Activated gamma-delta T cell treated with anti-CD3 and anti-CD28 coated beads, Interleukin-2, amount 50 U/mL, for 16 hours (primary cell): ENCODE measurements around the gene TOX4.

Source experiments
- DNase-seq: peaks from one replicate; pipeline ENCODE4 v3.0.0-alpha.2; 2020; ENCODE audit warnings: low read depth

TOX4 gene

DNA sequence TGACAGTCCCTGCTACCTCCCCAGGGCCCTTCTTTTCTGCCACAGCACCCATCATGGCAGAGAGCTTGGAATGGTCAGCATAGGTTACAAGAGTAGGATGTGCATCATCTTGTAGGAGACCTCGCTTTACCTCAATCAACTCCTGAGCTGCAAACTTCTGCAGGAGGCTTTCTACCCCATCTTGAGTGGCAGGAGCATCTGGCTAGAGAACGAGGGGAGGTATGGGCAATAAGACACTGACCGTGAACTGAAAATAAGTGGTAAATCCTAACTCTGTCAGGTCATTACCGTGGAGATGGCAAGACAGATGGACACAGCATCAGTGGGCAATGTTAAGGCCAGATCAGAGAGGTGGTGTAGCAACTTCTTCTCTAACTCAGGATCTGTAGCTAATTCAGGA, 26.4 kb downstream of the TOX4 start:
- DNase-seq: no peak

DNA sequence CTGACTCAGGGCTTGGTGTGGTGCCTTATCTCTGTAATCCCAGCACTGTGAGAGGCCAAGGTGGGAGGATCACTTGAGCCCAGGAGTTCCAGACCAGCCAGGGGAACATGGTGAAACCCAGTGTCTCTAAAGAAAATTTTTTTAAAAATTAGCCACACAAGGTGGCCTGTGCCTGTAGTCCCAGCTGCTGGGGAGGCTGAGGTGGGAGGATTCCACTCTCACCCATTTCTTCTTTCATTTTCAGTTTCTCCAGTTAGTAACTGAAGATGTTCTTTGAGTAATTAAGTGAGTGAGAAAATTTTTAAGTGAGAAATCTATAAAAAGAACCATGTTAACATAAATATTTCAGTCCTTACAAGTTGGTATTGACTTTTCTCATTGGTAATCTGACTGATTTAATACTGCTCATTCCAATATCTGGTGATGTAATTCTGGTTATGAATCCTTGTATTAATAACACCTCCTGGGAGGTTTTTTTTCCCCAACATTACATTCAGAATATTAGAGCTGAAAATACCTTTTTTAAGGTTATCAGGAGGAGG, 28.1 kb downstream of the TOX4 start:
- DNase-seq: no peak

DNA sequence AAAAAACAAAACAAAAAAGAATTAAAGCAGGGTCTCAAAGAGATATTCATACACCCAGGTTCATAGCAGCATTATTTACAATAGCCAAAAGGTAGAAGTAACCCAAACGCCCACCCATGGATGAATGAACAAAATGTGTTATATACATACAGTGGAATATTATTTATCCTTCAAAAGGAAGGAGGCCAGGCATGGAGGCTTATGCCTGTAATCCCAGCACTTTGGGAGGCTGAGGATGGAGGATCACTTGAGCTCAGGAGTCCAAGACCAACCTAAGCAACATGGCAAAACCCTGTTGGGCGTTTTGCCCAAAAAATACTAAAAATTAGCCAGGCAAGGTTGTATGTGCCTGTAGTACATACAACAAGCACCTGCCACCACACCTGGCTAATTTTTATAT, 29.6 kb downstream of the TOX4 start:
- no peak for DNase-seq

DNA sequence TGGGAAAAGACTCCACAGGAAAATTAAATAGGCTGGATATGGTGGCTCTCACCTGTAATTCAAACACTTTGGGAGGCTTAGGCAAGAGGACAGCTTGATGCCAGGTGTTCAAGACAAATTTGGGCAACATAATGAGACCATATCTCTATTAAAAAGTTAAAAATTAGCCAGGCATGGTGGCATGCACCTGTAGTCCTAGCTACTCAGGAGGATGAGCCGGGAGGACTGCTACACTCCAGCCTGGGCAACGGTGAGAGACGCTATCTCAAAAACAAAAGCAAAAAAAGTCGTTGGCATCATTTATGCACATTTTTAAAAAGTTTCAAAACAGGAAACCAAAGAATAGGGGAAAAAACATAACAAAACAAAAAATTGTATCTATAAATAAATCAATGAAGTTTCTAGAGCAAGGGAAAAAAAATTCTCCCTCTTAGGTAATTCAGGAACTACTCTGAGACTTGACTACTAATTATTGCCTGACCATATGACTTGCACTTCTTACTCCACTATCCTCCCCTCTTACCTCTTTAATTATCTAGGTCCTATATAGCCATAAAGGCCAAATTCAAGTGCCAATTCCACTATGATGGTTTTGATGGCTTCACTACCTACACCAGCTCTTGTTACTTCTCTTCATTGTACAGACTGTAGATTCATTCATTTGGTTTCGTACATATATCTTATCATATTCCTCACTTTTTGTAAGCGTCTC, 32.6 kb downstream of the TOX4 start:
- no peak for DNase-seq

DNA sequence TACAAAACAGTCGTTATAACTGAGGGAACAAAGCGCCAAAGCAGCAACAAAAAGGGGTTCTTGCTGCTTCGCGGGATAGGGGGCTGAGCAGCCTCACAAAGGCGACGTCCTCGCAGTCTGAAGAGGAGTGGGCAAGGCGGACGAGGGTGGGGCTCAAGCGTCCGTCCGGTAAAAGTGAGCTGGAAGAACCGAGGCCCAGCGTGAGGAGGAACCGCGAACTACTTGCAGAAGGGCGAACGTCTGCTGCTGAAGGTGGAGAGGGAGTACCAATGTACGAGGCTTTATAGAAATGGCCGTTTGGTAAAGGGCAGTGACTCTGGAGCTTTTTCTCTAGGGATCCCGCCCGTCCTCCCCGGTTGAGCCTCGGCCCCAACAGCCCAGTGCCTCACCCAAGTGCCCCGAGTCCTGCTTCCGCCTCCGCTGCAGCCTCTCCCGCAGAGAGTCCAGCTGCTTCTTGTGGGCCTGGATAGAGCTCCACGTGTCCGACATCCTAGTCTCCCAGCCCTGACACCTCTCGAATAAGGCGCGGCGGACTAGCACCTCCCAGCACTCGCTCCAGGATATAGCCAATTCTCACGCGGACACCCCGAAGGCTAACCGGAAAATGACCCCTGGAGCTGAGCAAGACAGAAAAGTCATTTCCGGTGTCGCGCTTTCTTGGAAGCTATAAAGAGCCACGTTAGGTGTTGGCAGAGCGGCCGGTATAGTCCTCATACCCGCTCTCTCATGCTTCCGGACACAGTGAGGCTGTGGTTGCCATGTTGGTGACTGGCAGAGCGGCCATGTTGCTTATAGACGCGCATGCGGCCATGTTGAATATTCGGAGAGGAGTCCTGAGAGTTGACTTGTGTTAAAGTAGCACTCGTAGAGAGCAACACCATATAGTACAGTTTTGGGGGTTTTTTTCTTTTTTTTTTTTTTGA, 34.0 kb downstream of the TOX4 start, which contains the start of gene METTL3:
Gene METTL3, minus strand, starts transcription at position 606 of the 923 bp plus-strand sequence. Its CDS starts 117 bp downstream, at position 489.
- DNase-seq: peak; percentile 89

DNA sequence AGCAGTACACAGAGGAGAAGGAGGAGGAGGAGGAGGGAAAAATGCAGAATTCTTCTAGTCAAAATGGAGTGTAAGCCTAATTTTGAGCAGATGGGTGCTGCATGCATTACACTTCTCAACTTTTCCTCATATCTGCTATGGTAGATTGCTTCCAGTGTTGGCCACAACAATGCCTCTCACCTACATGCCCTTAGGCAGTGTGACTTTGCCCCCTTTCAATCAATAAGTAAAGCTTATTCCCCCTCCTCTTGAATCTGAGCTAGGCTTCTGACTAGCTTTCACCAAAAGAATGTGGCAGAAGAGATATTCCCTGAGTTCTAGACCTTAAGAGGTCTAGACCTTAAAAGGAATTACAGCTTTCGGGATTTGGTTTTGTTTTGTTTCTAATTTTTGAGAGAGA, 37.3 kb downstream of the TOX4 start:
- DNase-seq: no peak

DNA sequence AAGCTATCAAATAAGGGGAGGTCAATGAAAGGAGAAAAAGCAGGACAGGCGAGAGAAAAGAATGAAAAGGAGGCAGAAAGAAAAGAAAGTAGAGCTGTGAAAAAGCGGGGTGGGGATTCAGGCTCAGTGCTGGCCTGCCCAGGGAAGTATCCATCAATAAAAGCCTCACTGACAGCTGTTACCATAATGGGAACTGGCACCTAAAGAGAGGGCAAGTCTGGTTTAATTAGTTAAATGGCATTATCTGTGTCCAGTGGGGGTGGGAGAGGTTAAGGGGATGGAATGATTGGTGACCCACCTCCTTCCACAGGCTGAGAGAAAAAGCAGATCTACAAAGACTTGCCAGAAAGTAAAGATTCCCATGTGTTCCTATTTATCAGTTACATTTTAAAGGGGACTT, 41.7 kb downstream of the TOX4 start:
- no peak for DNase-seq

DNA sequence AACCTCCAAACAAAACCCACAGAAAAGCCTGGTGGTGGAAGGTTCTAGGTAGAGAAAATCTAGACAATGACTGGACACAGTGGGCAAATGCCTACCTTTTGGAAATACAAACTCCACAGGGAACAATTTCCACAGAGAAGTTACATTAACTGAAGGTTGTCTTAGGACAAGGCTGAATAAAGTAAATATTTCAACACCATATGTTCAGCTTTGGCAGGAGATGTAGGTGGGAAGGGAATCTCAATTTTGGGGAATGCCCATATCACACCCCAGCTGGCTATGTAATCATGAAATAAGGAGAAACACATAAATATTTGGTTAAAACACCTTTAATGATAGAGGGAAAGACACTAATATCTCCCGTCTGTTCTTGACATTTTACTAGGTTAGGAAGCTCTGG, 43.8 kb downstream of the TOX4 start:
- no peak for DNase-seq

DNA sequence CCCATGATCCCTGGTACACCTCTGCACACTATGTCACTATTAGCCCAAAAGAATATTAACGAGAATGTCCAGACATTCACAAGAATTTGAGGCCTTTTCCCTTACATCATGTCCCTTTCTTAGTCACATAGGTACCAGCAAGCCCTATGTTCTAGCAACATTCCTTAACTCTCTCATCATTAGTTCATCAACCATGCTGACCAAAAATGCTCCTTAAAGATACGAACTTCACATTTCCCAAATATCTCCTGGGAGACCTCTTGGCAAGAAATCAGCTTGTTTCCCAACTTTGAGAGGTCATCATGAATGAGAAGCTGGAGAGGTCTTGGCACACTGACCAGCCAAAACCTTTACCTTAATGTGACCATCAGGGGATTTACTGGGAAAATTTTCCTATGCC, 44.5 kb downstream of the TOX4 start:
- DNase-seq: no peak

DNA sequence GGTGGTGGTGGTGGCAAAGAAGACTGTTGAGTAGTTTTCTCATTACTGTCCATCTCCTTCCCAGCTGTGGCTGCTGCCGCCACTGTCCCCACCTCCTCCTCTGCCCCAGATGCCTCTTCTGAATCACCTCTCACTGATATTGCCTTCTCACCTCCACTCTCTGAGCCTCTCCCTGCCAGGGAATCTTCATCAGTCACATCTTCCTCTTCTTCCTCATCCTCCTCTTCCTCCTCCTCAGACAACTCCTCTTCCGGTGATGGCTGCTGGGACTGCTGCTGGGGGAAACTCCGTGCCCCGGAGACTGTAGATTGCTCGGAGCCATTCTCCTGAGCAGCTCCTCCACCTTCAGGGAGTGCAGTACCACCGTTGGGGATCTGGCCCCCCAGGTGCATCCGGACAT, 46.2 kb downstream of the TOX4 start:
- no peak for DNase-seq

DNA sequence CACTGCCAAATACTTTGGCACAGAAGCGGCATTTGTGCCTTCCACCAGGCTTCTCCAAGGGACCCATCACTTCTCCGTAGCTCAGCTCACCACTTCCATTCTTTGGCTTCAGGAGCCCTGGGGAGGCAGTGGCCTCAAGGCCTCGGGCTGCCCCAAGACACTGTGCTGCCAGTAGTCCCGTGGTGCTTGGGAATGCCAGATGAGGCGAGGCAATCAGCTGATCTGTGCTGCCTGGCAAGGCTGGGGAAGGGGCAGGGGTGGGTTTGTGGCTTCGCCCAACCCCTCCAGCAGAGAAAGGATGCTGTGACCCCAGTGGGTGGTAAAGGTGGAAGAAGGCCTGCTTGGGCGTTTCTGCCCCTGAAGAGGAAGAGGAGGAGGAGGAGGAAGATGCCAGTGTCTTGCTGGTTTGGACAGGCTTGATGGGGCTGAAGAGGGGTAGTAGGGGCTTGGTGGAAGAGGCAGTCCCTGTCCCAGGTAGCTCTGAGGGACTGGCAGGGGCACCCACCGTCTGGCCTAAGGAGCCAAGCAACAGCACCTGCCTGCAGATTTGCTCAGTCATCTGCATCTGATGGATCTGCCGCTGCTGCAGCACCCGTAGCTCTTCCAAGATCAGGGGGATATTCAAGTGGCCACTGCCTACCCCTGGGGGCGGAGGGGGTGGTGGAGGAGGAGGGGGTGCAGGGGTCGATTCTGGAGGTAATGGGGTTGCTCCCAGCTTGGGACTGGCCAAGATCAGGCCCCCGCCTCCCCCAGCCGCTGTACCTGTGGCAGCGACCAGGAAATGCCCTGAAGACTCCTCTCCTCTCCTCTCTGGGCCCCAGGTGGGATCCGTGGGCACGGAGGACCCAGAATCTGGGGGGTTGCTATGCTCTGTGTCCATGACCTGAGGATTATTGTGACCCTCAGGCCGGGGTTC, 47.8 kb downstream of the TOX4 start:
- no peak for DNase-seq

DNA sequence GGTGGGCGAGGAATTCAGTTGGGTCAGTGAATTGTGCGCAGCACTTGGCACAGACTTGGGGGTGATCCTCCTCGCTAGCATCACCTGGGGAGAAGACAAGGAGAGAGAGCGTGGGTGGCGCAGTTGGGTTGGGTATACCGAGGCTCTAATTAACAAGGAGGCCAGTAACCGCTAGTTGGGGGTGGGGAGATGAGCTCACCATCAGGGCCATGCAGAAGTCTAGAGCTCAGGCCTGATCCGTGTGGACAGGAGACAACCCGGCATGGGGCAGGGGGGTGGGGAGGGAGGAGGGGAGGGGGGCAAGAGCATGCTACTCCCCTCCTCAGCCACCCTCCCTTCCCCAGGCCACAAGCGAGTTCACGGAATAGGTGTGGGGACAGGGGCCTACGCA, 48.6 kb downstream of the TOX4 start:
- DNase-seq: no peak

DNA sequence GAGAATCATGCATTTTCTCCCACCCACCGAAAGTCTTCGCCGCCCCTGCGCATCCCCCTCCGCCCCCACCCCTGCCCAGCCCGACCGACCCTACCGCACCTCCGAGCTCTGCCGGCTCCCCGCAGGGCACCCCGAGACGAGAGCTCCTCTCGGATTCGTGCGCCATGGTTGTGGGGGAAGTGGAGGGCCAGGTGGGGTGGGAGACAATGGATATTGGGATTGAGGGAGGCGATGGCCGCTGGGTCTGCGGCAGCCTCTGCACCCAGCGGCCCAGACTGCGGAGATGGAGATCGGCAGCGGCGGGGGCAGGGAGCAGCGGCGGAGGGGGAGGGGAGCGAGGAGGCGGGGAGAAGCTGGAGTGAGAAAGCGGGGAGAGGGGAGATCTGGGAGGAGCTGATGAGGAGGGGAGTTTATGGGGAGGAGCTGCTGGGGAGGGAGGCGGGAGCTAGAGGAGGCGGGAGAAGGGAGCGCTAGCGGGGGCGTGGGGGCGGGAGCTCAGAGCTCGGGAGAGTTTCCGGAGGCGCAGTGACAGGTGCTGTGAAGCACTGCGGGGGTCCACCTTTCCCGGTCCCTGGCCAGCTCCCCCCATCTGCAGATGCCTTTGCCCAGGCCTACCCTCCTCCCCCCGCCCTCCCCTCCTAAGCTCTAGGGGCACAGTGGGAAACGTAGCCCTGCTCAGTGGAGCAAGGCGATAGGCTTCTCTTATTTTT, 49.1 kb downstream of the TOX4 start, which contains the start of gene SALL2:
Gene SALL2, minus strand, starts transcription at position 385 of the 710 bp plus-strand sequence. Its CDS starts 219 bp downstream, at position 166.
- peak; percentile 42 for DNase-seq

DNA sequence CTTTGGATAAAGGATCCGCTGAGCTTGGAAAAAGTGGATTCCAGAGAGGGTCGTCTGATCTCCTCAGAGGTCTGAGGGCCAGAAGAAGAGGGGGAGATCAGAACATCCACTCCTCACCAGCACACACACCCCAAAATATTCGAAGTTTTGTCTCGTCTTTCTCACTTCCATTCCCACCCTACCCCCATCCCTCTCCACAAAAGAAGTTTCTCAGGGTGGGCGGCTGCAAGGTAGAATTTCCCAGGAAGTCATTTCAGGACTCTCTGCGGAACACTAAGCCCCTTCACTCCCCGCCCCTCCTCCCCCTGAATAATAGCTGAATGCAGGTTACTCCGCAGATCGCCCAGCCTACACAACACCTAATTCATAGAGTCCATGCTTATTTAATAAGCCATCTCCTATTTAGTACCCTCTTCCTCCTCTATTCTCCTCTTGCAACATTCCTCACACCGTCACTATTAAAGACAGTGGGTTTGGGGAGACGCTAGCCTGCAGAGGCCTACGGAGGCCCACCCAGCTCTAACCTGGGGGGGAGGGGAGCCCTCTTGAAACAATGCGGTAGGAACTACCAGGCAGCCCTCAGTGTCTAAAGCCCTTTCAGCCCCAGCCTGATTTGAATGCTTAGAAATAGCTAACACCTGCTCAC, 49.8 kb downstream of the TOX4 start:
- no peak for DNase-seq

DNA sequence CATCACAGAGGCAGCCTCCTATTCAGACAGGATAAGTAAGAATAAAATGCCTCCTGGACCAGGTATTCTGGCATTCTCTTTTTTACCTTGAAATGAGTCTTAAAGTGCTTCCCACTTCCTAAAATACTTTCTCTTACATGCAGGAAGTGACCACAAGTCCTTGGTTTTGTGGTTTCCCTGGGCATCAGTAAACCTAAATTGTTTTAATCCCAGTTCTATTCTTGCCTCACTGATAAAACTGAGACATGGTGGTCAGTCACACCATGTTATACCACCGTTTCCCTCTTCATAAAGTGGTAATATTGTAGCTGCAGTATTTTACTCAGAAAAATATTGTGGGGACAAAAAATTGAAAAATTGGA, 50.3 kb downstream of the TOX4 start:
- no peak for DNase-seq

DNA sequence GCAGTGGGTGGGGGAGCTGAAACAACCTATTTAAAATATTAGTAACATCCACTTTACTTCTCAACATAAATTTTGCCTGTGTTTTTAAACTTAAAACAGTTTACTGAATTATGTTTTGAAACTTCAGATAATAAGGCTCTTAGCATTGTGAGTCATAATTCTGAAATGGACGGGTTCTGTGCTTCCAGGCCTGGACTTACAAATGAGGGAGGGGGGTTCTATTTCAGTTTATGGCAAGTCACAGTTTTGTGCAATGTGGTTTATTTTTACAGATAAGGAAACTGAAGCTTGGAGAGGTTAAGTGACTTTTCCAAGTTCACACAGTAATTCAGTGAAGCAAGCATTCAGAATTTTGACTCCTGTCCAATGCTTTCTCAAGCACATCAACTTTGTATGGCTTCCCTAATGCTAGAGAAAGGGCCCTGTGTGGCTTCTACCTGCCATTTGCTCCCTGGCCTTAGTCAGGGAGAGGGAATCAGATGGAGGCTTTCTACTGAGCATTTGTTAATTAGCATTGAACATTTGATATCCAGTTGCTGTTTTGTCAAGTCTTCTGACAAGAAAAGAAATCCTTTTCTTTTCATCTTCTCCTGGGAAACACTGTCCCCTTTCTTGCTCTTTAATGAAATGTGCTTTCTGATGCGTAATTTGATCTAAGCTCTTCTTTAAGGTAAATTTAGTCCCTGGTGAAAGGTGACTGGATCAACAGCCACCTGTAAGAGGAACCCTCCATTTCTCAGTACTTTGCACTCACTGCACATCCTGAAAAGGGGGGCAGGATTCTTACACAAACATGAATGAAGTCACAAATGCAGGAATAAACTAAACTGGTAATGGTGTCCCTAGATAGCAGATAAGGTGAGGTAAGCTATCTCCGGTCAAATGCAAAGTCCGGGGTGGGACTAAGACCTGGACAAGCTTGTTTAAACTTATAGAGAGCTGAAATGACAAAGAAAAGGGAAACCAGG, 51.7 kb downstream of the TOX4 start:
- no peak for DNase-seq

DNA sequence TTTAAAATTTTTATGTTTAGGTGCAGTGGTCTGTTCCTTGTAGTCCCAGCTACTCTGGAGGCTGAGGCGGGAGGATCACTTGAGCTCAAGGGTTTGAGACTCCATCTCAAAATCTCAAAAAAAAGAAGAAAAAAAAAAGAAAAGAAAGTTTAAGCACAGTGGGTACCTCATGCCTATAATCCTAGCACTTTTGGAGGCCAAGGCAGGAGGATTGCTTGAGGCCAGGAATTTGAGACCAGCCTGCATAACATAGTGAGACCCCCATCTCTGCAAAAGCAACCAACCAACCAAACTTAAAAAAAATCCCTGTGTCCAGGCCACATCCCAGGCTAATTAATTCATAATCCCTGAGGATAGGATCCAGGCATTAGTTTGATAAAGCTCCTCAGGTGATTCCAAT, 52.5 kb downstream of the TOX4 start:
- no peak for DNase-seq

DNA sequence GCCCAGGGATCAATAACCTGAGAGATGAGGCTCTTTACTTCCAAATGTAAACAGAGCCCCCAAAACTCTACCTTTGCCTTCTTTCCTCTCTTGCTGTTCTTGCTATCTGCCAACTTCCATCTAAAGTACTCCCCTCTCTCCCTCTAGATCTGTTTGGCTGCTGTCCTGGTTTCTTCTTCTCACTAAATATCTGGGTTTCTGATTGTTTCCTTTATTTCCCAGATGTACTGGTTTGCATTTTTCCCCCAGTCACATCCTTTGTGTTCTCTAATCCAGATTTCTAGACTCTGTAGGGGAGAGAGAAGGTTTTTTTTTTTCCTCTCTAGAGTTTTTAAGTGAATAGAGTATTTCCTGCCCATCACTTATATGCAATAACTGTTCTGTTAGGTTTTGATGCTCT, 56.3 kb downstream of the TOX4 start:
- DNase-seq: no peak

DNA sequence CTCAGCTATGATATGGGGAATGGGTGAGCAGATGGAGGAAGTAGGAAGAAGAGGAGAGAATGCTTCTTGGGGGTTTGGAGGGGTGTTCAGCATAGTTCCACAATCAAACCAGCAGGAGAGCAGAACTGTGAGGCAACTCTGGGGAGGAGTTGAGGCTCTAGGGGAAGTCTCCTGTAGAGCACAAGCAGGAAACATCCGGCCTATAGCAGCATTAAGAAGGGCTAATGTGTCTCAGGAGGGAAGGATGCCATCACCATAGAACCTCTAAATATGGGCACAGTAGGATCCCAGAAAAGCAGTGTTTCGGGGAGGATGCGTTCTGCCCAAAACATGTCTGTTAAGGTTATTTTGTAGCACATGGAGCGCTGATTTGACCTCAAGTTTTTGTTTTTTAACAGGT, 57.6 kb downstream of the TOX4 start:
- no peak for DNase-seq
